OCI-LY1 (cell line): ENCODE measurements around the gene CEP20.

ENCODE experiments used
- H2AFZ ChIP-seq: fragments of 200-600 bp; sonication (generic), shearing (Covaris generic); 2 replicates; pipeline ENCODE4 v1.6.0; 2014; ENCODE audit warnings: antibody characterized with exemption, mild to moderate bottlenecking, low read length
- H3F3A ChIP-seq: fragments of 200-600 bp; sonication (generic), shearing (Covaris generic); 2 replicates; pipeline ENCODE4 v1.6.0; 2014; ENCODE audit warnings: mild to moderate bottlenecking, antibody characterized with exemption, low read length, moderate library complexity; ENCODE audit not compliant: insufficient read depth
- H3K27ac ChIP-seq: fragments of 200-600 bp; sonication (generic); 2 replicates; pipeline ENCODE4 v1.5.1; 2014; ENCODE audit warnings: low read length, mixed run types, mild to moderate bottlenecking, low read depth; ENCODE audit not compliant: poor library complexity, severe bottlenecking
- H3K27me3 ChIP-seq: fragments of 200-600 bp; sonication (generic); 2 replicates; pipeline ENCODE4 v1.6.0; 2014; ENCODE audit warnings: antibody characterized with exemption, mild to moderate bottlenecking, low read length, moderate library complexity; ENCODE audit not compliant: insufficient read depth
- H3K36me3 ChIP-seq: fragments of 200-600 bp; sonication (generic); 2 replicates; pipeline ENCODE4 v1.6.1; 2014; ENCODE audit warnings: mild to moderate bottlenecking, antibody characterized with exemption, low read length, moderate library complexity, mixed read lengths; ENCODE audit not compliant: insufficient read depth
- H3K4me1 ChIP-seq: fragments of 200-600 bp; sonication (generic); 2 replicates; pipeline ENCODE4 v1.5.1; 2014; ENCODE audit warnings: mild to moderate bottlenecking, low read length, moderate library complexity; ENCODE audit not compliant: insufficient read depth, severe bottlenecking
- H3K4me2 ChIP-seq: fragments of 200-600 bp; sonication (generic), shearing (Covaris generic); 2 replicates; pipeline ENCODE4 v1.6.1; 2014; ENCODE audit warnings: low read length
- H3K4me3 ChIP-seq: fragments of 200-600 bp; sonication (generic); 2 replicates; pipeline ENCODE4 v1.5.1; 2014; ENCODE audit warnings: low read length, low read depth, mild to moderate bottlenecking, mixed read lengths; ENCODE audit not compliant: poor library complexity, severe bottlenecking
- H3K79me2 ChIP-seq: fragments of 200-600 bp; shearing (Covaris generic); 2 replicates; pipeline ENCODE4 v1.6.1; 2016; ENCODE audit warnings: mixed run types, low read length, mixed read lengths; ENCODE audit not compliant: insufficient read depth
- H3K9ac ChIP-seq: fragments of 200-600 bp; sonication (generic), shearing (Covaris generic); 2 replicates; pipeline ENCODE4 v1.6.1; 2014; ENCODE audit warnings: mild to moderate bottlenecking, low read length, mixed read lengths
- H3K9me2 ChIP-seq: fragments of 200-600 bp; sonication (generic), shearing (Covaris generic); 2 replicates; pipeline ENCODE4 v1.6.1; 2014; ENCODE audit warnings: low read depth, mild to moderate bottlenecking, low read length, mixed read lengths
- H3K9me3 ChIP-seq: fragments of 200-600 bp; shearing (Covaris generic); 2 replicates; pipeline ENCODE4 v1.6.1; 2014; ENCODE audit warnings: low read length, mixed read lengths
- H4K20me1 ChIP-seq: fragments of 200-600 bp; sonication (generic), shearing (Covaris generic); 2 replicates; pipeline ENCODE4 v1.6.0; 2016; ENCODE audit warnings: mild to moderate bottlenecking, low read length; ENCODE audit not compliant: insufficient read depth
- CTCF ChIP-seq: fragments of 200-600 bp; sonication (generic), shearing (Covaris generic); IDR thresholded peaks from 2 replicates; pipeline ENCODE4 v1.5.1; 2017; ENCODE audit warnings: mild to moderate bottlenecking, antibody characterized with exemption, low read length, moderate library complexity, mixed read lengths
- EZH2 ChIP-seq: fragments of 200-600 bp; sonication (generic), shearing (Covaris generic); IDR thresholded peaks from 2 replicates; pipeline ENCODE4 v1.8.0; 2017; ENCODE audit warnings: borderline replicate concordance, mixed run types, mild to moderate bottlenecking, antibody characterized with exemption, low read length, moderate library complexity, mixed read lengths

The CEP20 gene

GRCh38 chr16:15916323-15916722 is 27.9 kb upstream of the CEP20 start:
- Histone ChIP-seq H3K27me3 (no peaks in the 10 kb centered on the region), H3K4me3 (no peak overlapping the region), H4K20me1 (no peaks in the 10 kb centered on the region), H2AFZ (no peak overlapping the region), H3K9me3 (peaks cover 5% of the 10 kb centered on the region; the same call in 1 of the 2 replicates), H3K36me3 (no peaks in the 10 kb centered on the region), H3K9ac (no peak overlapping the region), H3K27ac (no peak overlapping the region), H3K9me2 (no peaks in the 10 kb centered on the region), H3K4me2 (no peak overlapping the region), H3F3A (no peaks in the 10 kb centered on the region), H3K79me2 (no peaks in the 10 kb centered on the region), H3K4me1 (no peaks in the 10 kb centered on the region)
- TF ChIP-seq CTCF: no peak
- TF ChIP-seq EZH2: no peak

- Histone ChIP-seq H3K27ac (no peak overlapping the region), H3K36me3 (no peaks in the 10 kb centered on the region), H3K4me3 (no peak overlapping the region), H3K79me2 (no peaks in the 10 kb centered on the region), H3K9ac (no peak overlapping the region), H2AFZ (no peak overlapping the region), H3K4me2 (no peak overlapping the region), H3K27me3 (no peaks in the 10 kb centered on the region), H3K9me2 (no peaks in the 10 kb centered on the region), H3K4me1 (no peaks in the 10 kb centered on the region), H3K9me3 (peaks cover 5% of the 10 kb centered on the region; the same call in 1 of the 2 replicates), H4K20me1 (no peaks in the 10 kb centered on the region), H3F3A (no peaks in the 10 kb centered on the region)
- no peak for TF ChIP-seq CTCF
- no peak for TF ChIP-seq EZH2
Measured at GRCh38 chr16:15915555-15916081, 27.2 kb upstream of the CEP20 start.

GRCh38 chr16:15913046-15913698 is 24.8 kb upstream of the CEP20 start:
- H4K20me1 ChIP-seq: no peaks in the 10 kb centered on the region
- H3K4me2 ChIP-seq: no peak overlapping the region
- no peak overlapping the region for H3K4me3 ChIP-seq
- H3K4me1 ChIP-seq: peaks cover 5% of the 10 kb centered on the region
- no peak overlapping the region for H3K9ac ChIP-seq
- H3K79me2 ChIP-seq: no peaks in the 10 kb centered on the region
- TF ChIP-seq CTCF (no peak), EZH2 (no peak)
- H3K36me3 ChIP-seq: no peaks in the 10 kb centered on the region
- H3K27ac ChIP-seq: no peak overlapping the region
- H3K9me3 ChIP-seq: peaks cover 5% of the 10 kb centered on the region; the same call in 1 of the 2 replicates
- H3K9me2 ChIP-seq: no peaks in the 10 kb centered on the region
- H2AFZ ChIP-seq: no peak overlapping the region
- H3F3A ChIP-seq: no peaks in the 10 kb centered on the region
- no peaks in the 10 kb centered on the region for H3K27me3 ChIP-seq
